GM18520 (cell line): ENCODE results near the gene TMEM26.
A peak's percentile ranks its signal among the peaks of the same experiment; 100 is the strongest.
"Not testable (repeated sequence)": the region's sequence is repeated elsewhere in the genome, so short reads cannot be mapped to it uniquely, and the experiment has no call there.

Experiments
- ATAC-seq: cut with Tn5 transposase; IDR thresholded peaks from one replicate; pipeline ENCODE4 v1.9.1; 2021; ENCODE audit not compliant: unreplicated experiment

Gene TMEM26

GRCh38 chr10:61404751-61405150 lies 48.4 kb downstream of the TMEM26 start:
- ATAC-seq = no peak

GRCh38 chr10:61400524-61400923 lies 52.7 kb downstream of the TMEM26 start:
- no peak for ATAC-seq

- no peak for ATAC-seq
These were observed 53.8 kb downstream of the TMEM26 start for GRCh38 chr10:61399406-61399805.

- ATAC-seq = no peak
These were observed 54.6 kb downstream of the TMEM26 start for GRCh38 chr10:61398366-61399129.

- ATAC-seq = no peak
These were observed 55.8 kb downstream of the TMEM26 start for GRCh38 chr10:61397175-61397986.

- ATAC-seq = peak; percentile 16
These were observed 61.9 kb downstream of the TMEM26 start for GRCh38 chr10:61391281-61391680.

GRCh38 chr10:61390851-61391250 lies 62.3 kb downstream of the TMEM26 start:
- ATAC-seq = peak; percentile 66

GRCh38 chr10:61389887-61390286 lies 63.3 kb downstream of the TMEM26 start:
- no peak for ATAC-seq

GRCh38 chr10:61388986-61389385 lies 64.2 kb downstream of the TMEM26 start:
- not testable (repeated sequence) for ATAC-seq

- ATAC-seq = no peak
These were observed 67.8 kb downstream of the TMEM26 start for GRCh38 chr10:61385231-61386001.

- not testable (repeated sequence) for ATAC-seq
These were observed 72.0 kb downstream of the TMEM26 start for GRCh38 chr10:61381153-61381552.

GRCh38 chr10:61378865-61379264 lies 74.3 kb downstream of the TMEM26 start:
- ATAC-seq = no peak

- ATAC-seq = no peak
These were observed 76.2 kb downstream of the TMEM26 start for GRCh38 chr10:61376908-61377368.

- ATAC-seq = no peak
These were observed 76.8 kb downstream of the TMEM26 start for GRCh38 chr10:61376377-61376776.

- no peak for ATAC-seq
These were observed 86.8 kb downstream of the TMEM26 start for GRCh38 chr10:61366365-61366764.

- ATAC-seq = no peak
These were observed 88.6 kb downstream of the TMEM26 start for GRCh38 chr10:61364619-61365018.

GRCh38 chr10:61363006-61363405 lies 90.2 kb downstream of the TMEM26 start:
- no peak for ATAC-seq

GRCh38 chr10:61359452-61359851 lies 93.7 kb downstream of the TMEM26 start:
- ATAC-seq = no peak

GRCh38 chr10:61357687-61358086 lies 95.5 kb downstream of the TMEM26 start:
- ATAC-seq = no peak
